Peyer's patch (tissue), 4 donors: Measurements from ENCODE around the gene RHOXF1.

Experiments used
- POLR2A ChIP-seq, 2 donors: fragments of 450-650 bp; IDR thresholded peaks; one replicate each; pipeline ENCODE4 v1.5.1; 2017; ENCODE audit warnings: antibody characterized with exemption in 2 of 2, mild to moderate bottlenecking in 2 of 2, moderate library complexity in 2 of 2
- TF ChIP-seq, protein P1 (sequence below), 6 experiments: fragments of 450-650 bp in 4 of 6; fragments of 200-600 bp in 2 of 6; sonication (generic) in 1 of 6; IDR thresholded peaks; one replicate each; pipeline ENCODE4 v1.5.1; 2017 to 2019; ENCODE audit warnings: antibody characterized with exemption in 6 of 6, mild to moderate bottlenecking in 3 of 6, moderate library complexity in 1 of 6

- TF ChIP-seq, protein P1, sequence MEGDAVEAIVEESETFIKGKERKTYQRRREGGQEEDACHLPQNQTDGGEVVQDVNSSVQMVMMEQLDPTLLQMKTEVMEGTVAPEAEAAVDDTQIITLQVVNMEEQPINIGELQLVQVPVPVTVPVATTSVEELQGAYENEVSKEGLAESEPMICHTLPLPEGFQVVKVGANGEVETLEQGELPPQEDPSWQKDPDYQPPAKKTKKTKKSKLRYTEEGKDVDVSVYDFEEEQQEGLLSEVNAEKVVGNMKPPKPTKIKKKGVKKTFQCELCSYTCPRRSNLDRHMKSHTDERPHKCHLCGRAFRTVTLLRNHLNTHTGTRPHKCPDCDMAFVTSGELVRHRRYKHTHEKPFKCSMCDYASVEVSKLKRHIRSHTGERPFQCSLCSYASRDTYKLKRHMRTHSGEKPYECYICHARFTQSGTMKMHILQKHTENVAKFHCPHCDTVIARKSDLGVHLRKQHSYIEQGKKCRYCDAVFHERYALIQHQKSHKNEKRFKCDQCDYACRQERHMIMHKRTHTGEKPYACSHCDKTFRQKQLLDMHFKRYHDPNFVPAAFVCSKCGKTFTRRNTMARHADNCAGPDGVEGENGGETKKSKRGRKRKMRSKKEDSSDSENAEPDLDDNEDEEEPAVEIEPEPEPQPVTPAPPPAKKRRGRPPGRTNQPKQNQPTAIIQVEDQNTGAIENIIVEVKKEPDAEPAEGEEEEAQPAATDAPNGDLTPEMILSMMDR (IDR thresholded peaks at IDR 0.05) = no peak
- no peak for TF ChIP-seq POLR2A (IDR thresholded peaks at IDR 0.05)
Observed at GRCh38 chrX:120145295-120145925, 29.7 kb upstream of the RHOXF1 start.
